Right hindlimb (tissue), 1 donor: ENCODE measurements around the gene ATXN2L.
A peak's percentile ranks its signal among the peaks of the same experiment; 100 is the strongest.
"Not testable (repeated sequence)": the region's sequence is repeated elsewhere in the genome, so short reads cannot be mapped to it uniquely, and the experiment has no call there.

Experiments
- DNase-seq: peaks from one replicate; pipeline ENCODE4 v3.0.0-alpha.2; 2018

The ATXN2L gene

GRCh38 chr16:28874406-28874805 lies 51.6 kb downstream of the ATXN2L start:
- DNase-seq = no peak

- peak; percentile 66 for DNase-seq
Observed at GRCh38 chr16:28875134-28876018, 52.6 kb downstream of the ATXN2L start.

- DNase-seq = no peak
Observed at GRCh38 chr16:28876019-28876659, 53.3 kb downstream of the ATXN2L start.

- peak; percentile 62 for DNase-seq
Observed at GRCh38 chr16:28876973-28877654, 54.3 kb downstream of the ATXN2L start.

GRCh38 chr16:28877655-28878000 lies 54.8 kb downstream of the ATXN2L start:
- no peak for DNase-seq

- no peak for DNase-seq
Observed at GRCh38 chr16:28878083-28878926, 55.5 kb downstream of the ATXN2L start, which contains the start of gene ATP2A1. Gene ATP2A1 (plus strand): TSS chr16:28878488. CDS start chr16:28878672, 184 bp downstream.

- no peak for DNase-seq
Observed at GRCh38 chr16:28879261-28879840, 56.6 kb downstream of the ATXN2L start.

- peak; percentile 92 for DNase-seq
Observed at GRCh38 chr16:28879841-28880588, 57.2 kb downstream of the ATXN2L start.

- DNase-seq = no peak
Observed at GRCh38 chr16:28880589-28880915, 57.8 kb downstream of the ATXN2L start.

GRCh38 chr16:28880955-28881354 lies 58.2 kb downstream of the ATXN2L start:
- DNase-seq = no peak

GRCh38 chr16:28881565-28881964 lies 58.8 kb downstream of the ATXN2L start:
- DNase-seq = not testable (repeated sequence)

- DNase-seq = peak; percentile 53
Observed at GRCh38 chr16:28882551-28883160, 59.9 kb downstream of the ATXN2L start.

- DNase-seq = no peak
Observed at GRCh38 chr16:28883221-28883996, 60.6 kb downstream of the ATXN2L start.

- DNase-seq = no peak
Observed at GRCh38 chr16:28884045-28884444, 61.2 kb downstream of the ATXN2L start.
